K562 (cell line): ENCODE results near the gene SCAP. TPM values are rescaled to one million over a fixed set of nuclear protein-coding genes. Genes with fewer than 3 reads are reported as not detected.

Source experiments
- ATAC-seq: fragments of 200-7000 bp; cut with Tn5 transposase; 3 replicates; pipeline ENCODE4 v1.9.1; 2020; ENCODE audit warnings: moderate library complexity
- BruUV-seq: library from RNA; stranded (reverse); fragments of 400-500 nt; replicated peaks from 2 replicates; lab custom pipeline; 2021; lab: Mats Ljungman, UMichigan
- CTCF ChIA-PET: fragments of 300-600 bp; formaldehyde crosslinking; extraction: SDS; loops from one replicate; lab custom pipeline; 2021; ENCODE audit warnings: low intra/inter-chr PET ratio; lab: Yijun Ruan, JAX
- POLR2A ChIA-PET: fragments of 300-600, 350-650 bp; sonication (Branson Sonifier 250); formaldehyde crosslinking; extraction: SDS; loops from one replicate; lab custom pipeline; 2021; ENCODE audit warnings: antibody characterized with exemption, inconsistent platforms; lab: Yijun Ruan, JAX
- DNase-seq, 4 experiments: peaks; one replicate each; pipeline versions ENCODE4 v3.0.0 to v3.0.0-alpha.2; 2011 to 2018; ENCODE audit warnings: low spot score in 3 of 4, mixed read lengths in 3 of 4; ENCODE audit errors: extremely low read depth in 1 of 4
- FAIRE-seq: peaks from 2 replicates; lab custom pipeline; 2011; peaks lifted over from hg19 to GRCh38; lab: Jason Lieb, UNC
- H2AFZ ChIP-seq: 2 replicates; pipeline ENCODE4 v1.6.0; 2011; ENCODE audit warnings: low read depth, low read length, control low read depth, inconsistent platforms
- H3K27ac ChIP-seq: fragments of 200-600 bp; 3 replicates; pipeline ENCODE4 v1.8.0; 2011; ENCODE audit warnings: low read depth, mild to moderate bottlenecking, control low read depth, inconsistent platforms, low read length, moderate library complexity, mixed read lengths; ENCODE audit errors: extremely low read depth
- H3K27me3 ChIP-seq, 2 experiments: fragments of 300-600 bp in 1 of 2; 2 replicates in 1 of 2; 3 replicates in 1 of 2; pipeline versions ENCODE4 v1.6.0 to v1.8.0; 2011; ENCODE audit warnings: inconsistent platforms in 2 of 2, low read length in 2 of 2, mild to moderate bottlenecking in 1 of 2, mixed read lengths in 1 of 2, moderate library complexity in 1 of 2; ENCODE audit not compliant: control insufficient read depth in 2 of 2, insufficient read depth in 2 of 2
- H3K36me3 ChIP-seq: fragments of 300-600 bp; 3 replicates; pipeline ENCODE4 v1.8.0; 2011; ENCODE audit warnings: mild to moderate bottlenecking, low read length, inconsistent platforms; ENCODE audit not compliant: control insufficient read depth, insufficient read depth
- H3K4me1 ChIP-seq, 2 experiments: fragments of 200-600 bp in 1 of 2; replicated peaks in 1 of 2; 2 replicates in 1 of 2; 3 replicates in 1 of 2; pipeline versions ENCODE4 v1.5.1 to v1.8.0; 2011; ENCODE audit warnings: inconsistent platforms in 2 of 2, low read length in 2 of 2, mild to moderate bottlenecking in 1 of 2, mixed read lengths in 1 of 2, moderate library complexity in 1 of 2; ENCODE audit not compliant: control insufficient read depth in 2 of 2, insufficient read depth in 2 of 2
- H3K4me2 ChIP-seq: 2 replicates; pipeline ENCODE4 v1.6.1; 2011; ENCODE audit warnings: low read length, control low read depth, inconsistent platforms, mixed read lengths; ENCODE audit not compliant: insufficient read depth
- H3K4me3 ChIP-seq: fragments of 200-600 bp; sonication (generic), shearing (Covaris generic); 2 replicates; pipeline ENCODE4 v1.5.1; 2016; ENCODE audit warnings: control low read depth, inconsistent platforms
- H3K79me2 ChIP-seq: fragments of 200-600 bp; 3 replicates; pipeline ENCODE4 v1.8.0; 2011; ENCODE audit warnings: low read length, inconsistent platforms; ENCODE audit not compliant: control insufficient read depth, insufficient read depth
- H3K9ac ChIP-seq, 2 experiments: 2 replicates each; pipeline versions ENCODE4 v1.6.0 to v1.6.1; 2011; ENCODE audit warnings: low read depth in 2 of 2, low read length in 2 of 2, control low read depth in 1 of 2, inconsistent platforms in 1 of 2, mild to moderate bottlenecking in 1 of 2, mixed read lengths in 1 of 2; ENCODE audit not compliant: insufficient read depth in 1 of 2
- H3K9me1 ChIP-seq: one replicate; pipeline ENCODE4 v1.6.0; 2011; ENCODE audit warnings: inconsistent platforms, mild to moderate bottlenecking, low read length, moderate library complexity; ENCODE audit not compliant: control insufficient read depth, insufficient read depth
- H3K9me3 ChIP-seq: replicated peaks from 2 replicates; pipeline ENCODE4 v1.5.1; 2011; ENCODE audit warnings: low read depth, low read length, inconsistent platforms; ENCODE audit not compliant: control insufficient read depth, insufficient read depth
- H4K20me1 ChIP-seq: replicated peaks from 2 replicates; pipeline ENCODE4 v1.6.1; 2011; ENCODE audit warnings: low read length, inconsistent platforms, mixed read lengths; ENCODE audit not compliant: control insufficient read depth, insufficient read depth
- CCNT2 ChIP-seq: IDR thresholded peaks from 2 replicates; pipeline ENCODE4 v1.6.1; 2011; ENCODE audit warnings: borderline replicate concordance, low read depth, mild to moderate bottlenecking, moderate library complexity, mixed read lengths, low read length; ENCODE audit not compliant: insufficient read length; ENCODE audit errors: extremely low read depth
- HDAC2 ChIP-seq: fragments of 450-650 bp; IDR thresholded peaks from 2 replicates; pipeline ENCODE4 v1.6.1; 2016; ENCODE audit warnings: mild to moderate bottlenecking
- MTF1 ChIP-seq: fragments of 250-450 bp; sonication (Bioruptor Pico); IDR thresholded peaks from 2 replicates; pipeline ENCODE4 v1.9.0; 2021; ENCODE audit warnings: moderate library complexity, mild to moderate bottlenecking, inconsistent platforms, borderline replicate concordance
- NRF1 ChIP-seq, 2 experiments: fragments of 450-650 bp; IDR thresholded peaks in 1 of 2; conservative IDR thresholded peaks in 1 of 2; 2 replicates each; pipeline ENCODE4 v1.6.1; 2014; ENCODE audit warnings: mild to moderate bottlenecking in 2 of 2
- POLR2A ChIP-seq: fragments of 450-650 bp; conservative IDR thresholded peaks from 2 replicates; pipeline ENCODE4 v1.6.1; 2016
- POLR2G ChIP-seq: fragments of 200-400 bp; formaldehyde crosslinking; IDR thresholded peaks from 2 replicates; pipeline ENCODE4 v1.6.1; 2017; ENCODE audit warnings: low read depth, mild to moderate bottlenecking, antibody characterized with exemption, low read length, moderate library complexity
- POLR3A ChIP-seq: IDR thresholded peaks from 2 replicates; pipeline ENCODE4 v1.6.1; 2011; ENCODE audit warnings: borderline replicate concordance, mild to moderate bottlenecking, moderate library complexity; ENCODE audit not compliant: insufficient read length, insufficient read depth; ENCODE audit errors: extremely low read depth
- RBM22 ChIP-seq: fragments of 200-400 bp; formaldehyde crosslinking; IDR thresholded peaks from 2 replicates; pipeline ENCODE4 v1.6.1; 2018; ENCODE audit warnings: low read length, low read depth; ENCODE audit not compliant: poor library complexity, severe bottlenecking
- STAT5A ChIP-seq: IDR thresholded peaks from 2 replicates; pipeline ENCODE4 v1.6.1; 2012; ENCODE audit warnings: low read length, inconsistent platforms, borderline replicate concordance
- TCF3 ChIP-seq: sonication (generic); formaldehyde crosslinking; IDR thresholded peaks from 2 replicates; pipeline ENCODE4 v1.4.0; 2020; ENCODE audit warnings: mild to moderate bottlenecking, missing genetic modification reagents
- ZFX ChIP-seq: sonication (generic); formaldehyde crosslinking; IDR thresholded peaks from 2 replicates; pipeline ENCODE4 v1.8.0; 2022; ENCODE audit warnings: mild to moderate bottlenecking, missing genetic modification reagents, moderate library complexity
- ZNF384 ChIP-seq: IDR thresholded peaks from 2 replicates; pipeline ENCODE4 v1.6.1; 2012; ENCODE audit warnings: low read depth, low read length, improper control_type of control experiment
- WGBS: fragments of 100-300 bp; shearing (Covaris generic); methylation state at CpG from one replicate; pipeline ENCODE4 v1.1.6; 2016; ENCODE audit warnings: low coverage, mixed read lengths; ENCODE audit not compliant: insufficient coverage; ENCODE audit errors: missing lambda C conversion rate; 5-methylcytosine and 5-hydroxymethylcytosine counted together
- in situ Hi-C: fragments of 300-500 bp; cut with MboI; formaldehyde crosslinking; loops from 4 replicates; pipeline ENCODE4 v1.15.0; 2018; ENCODE audit warnings: inconsistent platforms, mixed read lengths
- intact Hi-C: fragments of 100-400 bp; cut with micrococcal nuclease; formaldehyde crosslinking; loops from 2 replicates; pipeline ENCODE4 v1.14.2; 2022
- polyA plus RNA-seq, 8 experiments: library from polyadenylated mRNA; depleted of rRNA in 4 of 8; stranded (reverse) in 5 of 8; unstranded in 3 of 8; fragments of >200 nt; fragmentation: Nextera tagmentation in 2 of 8; fragmentation: Illumina TruSeq in 1 of 8; extraction: Ambion mirVana in 2 of 8; extraction: Trizol in 1 of 8; gene quantifications; 2 replicates each; pipeline versions ENCODE4 v1.2.1 to v1.2.3, GENCODE V29; 2011 to 2014; ENCODE audit warnings: inconsistent platforms in 1 of 8, missing spikeins in 1 of 8
- total RNA-seq, 7 experiments: library from RNA; depleted of rRNA in 6 of 7; stranded (reverse); fragments of >200 nt in 6 of 7; fragmentation: Illumina TruSeq in 2 of 7; extraction: Trizol in 2 of 7; gene quantifications; 2 replicates each; pipeline versions ENCODE4 v1.2.1 to v1.2.3, GENCODE V29; 2011 to 2021; ENCODE audit warnings: low replicate concordance in 1 of 7
- TF ChIP-seq, protein P1 (sequence below), 2 experiments: IDR thresholded peaks; 2 replicates each; pipeline ENCODE4 v1.6.1; 2011; ENCODE audit warnings: borderline replicate concordance in 1 of 2, control low read depth in 1 of 2, low read depth in 1 of 2, low read length in 1 of 2, mild to moderate bottlenecking in 1 of 2, mixed read lengths in 1 of 2, moderate library complexity in 1 of 2; ENCODE audit not compliant: insufficient read depth in 1 of 2, insufficient read length in 1 of 2, poor library complexity in 1 of 2, severe bottlenecking in 1 of 2; ENCODE audit errors: extremely low read depth in 1 of 2

The SCAP gene
- total and polyA plus RNA-seq, 9 of the 15 experiments (the other 6 are each of a cell fraction or from before 2014, with no cell fraction given) = 2.6 to 104 (median 37.8) TPM

DNA sequence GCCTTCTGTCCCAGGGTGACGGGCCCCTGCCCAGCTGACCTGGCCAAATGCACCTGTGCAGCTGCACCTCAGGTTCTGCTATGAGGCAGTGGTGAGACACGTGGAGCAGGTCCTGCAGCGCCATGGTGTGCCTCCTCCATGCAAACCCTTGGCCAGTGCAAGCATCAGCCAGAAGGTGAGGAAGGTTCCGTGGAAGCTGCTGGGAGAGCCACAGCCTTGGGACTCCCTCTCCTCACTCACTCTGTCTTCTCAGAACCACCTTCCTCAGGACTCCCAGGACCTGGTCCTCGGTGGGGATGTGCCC, 63.3 kb downstream of the SCAP start:
- intact Hi-C loops (no loop called here), in situ Hi-C loops (no loop called here)
- H3K4me1 ChIP-seq = peaks cover 0 to 46% of the 10 kb centered on the region in 2 experiments; a peak in 2 of 5 replicates
- no peak overlapping the region for H3K27ac ChIP-seq
- H3K4me3 ChIP-seq = no peak overlapping the region
- H3K9ac ChIP-seq = peak overlapping the region in 1 of 2 experiments; percentile 55; a peak in 1 of 4 replicates
- TF ChIP-seq POLR2G = peak; percentile 49; the same call in 1 of the 2 replicates
- TF ChIP-seq MTF1 = no peak
- 0 out of 2 replicates have a peak, but pooled peaks have one; percentile 12 for TF ChIP-seq ZFX (CRISPR knock-in tag)
- peak; percentile 16; the same call in 1 of the 2 replicates for TF ChIP-seq POLR2A
- no peak overlapping the region for H2AFZ ChIP-seq
- no peaks in the 10 kb centered on the region for H3K79me2 ChIP-seq
- no TSS peak for BruUV-seq
- no peak for DNase-seq
- no peaks in the 10 kb centered on the region for H3K9me3 ChIP-seq
- FAIRE-seq = no peak
- H4K20me1 ChIP-seq = peaks cover 9% of the 10 kb centered on the region; the same call in 1 of the 2 replicates
- H3K4me2 ChIP-seq = no peak overlapping the region
- H3K27me3 ChIP-seq = no peaks in the 10 kb centered on the region
- WGBS = 85% methylated on average over 5 of the region's 5 CpGs
- ATAC-seq = no peak
- H3K9me1 ChIP-seq = no peaks in the 10 kb centered on the region
- H3K36me3 ChIP-seq = peaks cover 92% of the 10 kb centered on the region; the same call in 2 of the 3 replicates
- CTCF ChIA-PET = no interaction called here
- POLR2A ChIA-PET = interaction anchor here (0.6 to 1.4 kb wide), 2 partner anchors 14 to 385 kb away, joined by 4 read pairs; no protein-coding TSS in a partner anchor

DNA sequence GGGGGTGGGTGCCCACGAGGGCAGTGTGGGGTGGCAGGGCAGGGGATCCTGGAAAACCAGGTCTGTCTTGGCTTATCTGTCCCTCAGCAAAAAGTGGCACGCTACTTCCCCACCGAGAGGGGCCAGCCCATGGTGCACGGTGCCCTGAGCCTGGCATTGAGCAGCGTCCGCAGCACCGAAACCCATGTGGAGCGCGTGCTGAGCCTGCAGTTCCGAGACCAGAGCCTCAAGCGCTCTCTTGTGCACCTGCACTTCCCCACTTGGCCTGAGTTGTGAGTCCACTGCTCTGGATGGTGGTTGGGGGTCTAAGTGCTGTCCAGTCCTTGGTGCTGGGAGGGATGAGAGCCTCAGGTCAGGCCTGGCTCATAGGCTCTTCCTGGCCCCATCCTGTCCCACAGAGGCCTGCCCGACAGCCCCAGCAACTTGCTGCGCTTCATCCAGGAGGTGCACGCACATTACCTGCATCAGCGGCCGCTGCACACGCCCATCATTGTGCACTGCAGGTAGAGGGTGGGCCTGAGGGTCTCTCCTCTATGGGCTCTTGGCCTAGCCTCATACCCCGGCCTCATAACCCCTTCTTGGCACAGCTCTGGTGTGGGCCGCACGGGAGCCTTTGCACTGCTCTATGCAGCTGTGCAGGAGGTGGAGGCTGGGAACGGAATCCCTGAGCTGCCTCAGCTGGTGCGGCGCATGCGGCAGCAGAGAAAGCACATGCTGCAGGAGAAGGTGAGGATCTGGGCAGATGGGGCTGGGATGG, 63.9 kb downstream of the SCAP start:
- CTCF ChIA-PET = no interaction called here
- H3K4me1 ChIP-seq = peaks cover 4 to 46% of the 10 kb centered on the region in 2 experiments
- POLR2A ChIA-PET = no interaction called here
- H3K79me2 ChIP-seq = peaks cover 1% of the 10 kb centered on the region; the same call in 1 of the 3 replicates
- FAIRE-seq (no peak), DNase-seq (peak in 1 of 4 experiments; percentile 13), ATAC-seq (peak; percentile 3; the same call in 1 of the 3 replicates)
- H3K4me2 ChIP-seq = no peak overlapping the region
- in situ Hi-C loops = no loop called here
- no peaks in the 10 kb centered on the region for H3K9me3 ChIP-seq
- no peak overlapping the region for H3K27ac ChIP-seq
- intact Hi-C loops = no loop called here
- H4K20me1 ChIP-seq = peaks cover 9% of the 10 kb centered on the region; the same call in 1 of the 2 replicates
- H3K27me3 ChIP-seq = no peaks in the 10 kb centered on the region
- H2AFZ ChIP-seq = no peak overlapping the region
- no peak overlapping the region for H3K4me3 ChIP-seq
- H3K9me1 ChIP-seq = peaks cover 5% of the 10 kb centered on the region
- peaks cover 92% of the 10 kb centered on the region; the same call in 2 of the 3 replicates for H3K36me3 ChIP-seq
- peak overlapping the region in 1 of 2 experiments; percentile 55; a peak in 1 of 4 replicates for H3K9ac ChIP-seq
- BruUV-seq = no TSS peak
- 97% methylated on average over 24 of the region's 24 CpGs for WGBS
- peak; percentile 90 for TF ChIP-seq RBM22
- TF ChIP-seq CCNT2 = peak; percentile 14
- no peak for TF ChIP-seq STAT5A
- 0 out of 2 replicates have a peak, but pooled peaks have one; percentile 21 for TF ChIP-seq ZFX (CRISPR knock-in tag)
- TF ChIP-seq HDAC2 = no peak
- TF ChIP-seq POLR3A = no peak
- no peak for TF ChIP-seq NRF1 (conservative IDR thresholded peaks at IDR 0.05 in 1 of 2, IDR thresholded peaks at IDR 0.05 in 1 of 2)
- TF ChIP-seq, protein P1, sequence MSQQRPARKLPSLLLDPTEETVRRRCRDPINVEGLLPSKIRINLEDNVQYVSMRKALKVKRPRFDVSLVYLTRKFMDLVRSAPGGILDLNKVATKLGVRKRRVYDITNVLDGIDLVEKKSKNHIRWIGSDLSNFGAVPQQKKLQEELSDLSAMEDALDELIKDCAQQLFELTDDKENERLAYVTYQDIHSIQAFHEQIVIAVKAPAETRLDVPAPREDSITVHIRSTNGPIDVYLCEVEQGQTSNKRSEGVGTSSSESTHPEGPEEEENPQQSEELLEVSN (IDR thresholded peaks at IDR 0.05; ENCODE audit: borderline replicate concordance in 1 of 2, extremely low read depth in 1 of 2, insufficient read depth in 1 of 2, insufficient read length in 1 of 2, low read depth in 1 of 2, low read length in 1 of 2, poor library complexity in 1 of 2, severe bottlenecking in 1 of 2) = no peak
- no peak for TF ChIP-seq TCF3 (CRISPR knock-in tag)
- TF ChIP-seq ZNF384 = no peak
